ENCODE data around the gene CYB561. TPM values are rescaled to one million over a fixed set of nuclear protein-coding genes. Genes with fewer than 3 reads are reported as not detected.
"Not testable (repeated sequence)": the region's sequence is repeated elsewhere in the genome, so short reads cannot be mapped to it uniquely, and the experiment has no call there.

The CYB561 gene
- polyA plus RNA-seq, 3 donors, result 12.3 to 65.8 (median 16.0) TPM

- 69 to 81% (median 80%) methylated on average over 11 of the region's 11 CpGs for WGBS, 3 donors
- no peak overlapping the region for H3K27ac ChIP-seq (ENCODE audit: low read depth, low read length)
Measured at GRCh38 chr17:63480826-63481487, 34.9 kb upstream of the CYB561 start.

- 85 to 92% (median 89%) methylated on average over 21 of the region's 21 CpGs for WGBS, 3 donors
- H3K27ac ChIP-seq (ENCODE audit: low read depth, low read length), result no peak overlapping the region
Measured at GRCh38 chr17:63480192-63480784, 34.2 kb upstream of the CYB561 start.

- H3K27ac ChIP-seq (ENCODE audit: low read depth, low read length), result no peak overlapping the region
- WGBS, 3 donors, result 80 to 81% (median 81%) methylated on average over 17 of the region's 17 CpGs
Measured at GRCh38 chr17:63479495-63480184, 33.5 kb upstream of the CYB561 start.

- 42 to 47% (median 43%) methylated on average over 16 of the region's 16 CpGs for WGBS, 3 donors
Measured at GRCh38 chr17:63478814-63479494, 32.8 kb upstream of the CYB561 start.

GRCh38 chr17:63477480-63478440 lies 31.7 kb upstream of the CYB561 start:
- 11 to 18% (median 13%) methylated on average over 44 of the region's 44 CpGs for WGBS, 3 donors
- no peak overlapping the region for H3K27ac ChIP-seq (ENCODE audit: low read depth, low read length)

More at GRCh38 chr17:63478814-63479494, 32.8 kb upstream of the CYB561 start:
- H3K27ac ChIP-seq (ENCODE audit: low read depth, low read length), result no peak overlapping the region

GRCh38 chr17:63476854-63477479 lies 30.9 kb upstream of the CYB561 start, which contains the start of gene ACE:
TSS of gene ACE (plus strand) at chr17:63477061. CDS start at chr17:63477095, 34 bp downstream.
- no peak within 1 kb of the TSS for H3K27ac ChIP-seq (ENCODE audit: low read depth, low read length)
- WGBS, 3 donors, result 0 to 1% (median 1%) methylated on average over 52 to 78 of the region's 78 CpGs

- 1 to 17% (median 6%) methylated on average over 33 to 36 of the region's 36 CpGs for WGBS, 3 donors
- H3K27ac ChIP-seq (ENCODE audit: low read depth, low read length), result no peak overlapping the region
Measured at GRCh38 chr17:63476459-63476853, 30.4 kb upstream of the CYB561 start.

GRCh38 chr17:63475491-63476412 lies 29.6 kb upstream of the CYB561 start:
- H3K27ac ChIP-seq (ENCODE audit: low read depth, low read length), result no peak overlapping the region
- 76 to 77% (median 77%) methylated on average over 26 to 28 of the region's 28 CpGs for WGBS, 3 donors

- WGBS, 3 donors, result 60 to 62% (median 61%) methylated on average over 10 of the region's 10 CpGs
- H3K27ac ChIP-seq (ENCODE audit: low read depth, low read length), result no peak overlapping the region
Measured at GRCh38 chr17:63474586-63475460, 28.7 kb upstream of the CYB561 start.

- whole genome bisulfite sequencing, 3 donors, result 15 to 30% (median 30%) methylated on average over 3 of the region's 3 CpGs
- no peak overlapping the region for H3K27ac ChIP-seq (ENCODE audit: low read depth, low read length)
Measured at GRCh38 chr17:63474174-63474573, 28.1 kb upstream of the CYB561 start.

- WGBS, 3 donors, result 90 to 92% (median 91%) methylated on average over 6 of the region's 6 CpGs
- H3K27ac ChIP-seq (ENCODE audit: low read depth, low read length), result not testable (repeated sequence)
Measured at GRCh38 chr17:63468099-63468498, 22.0 kb upstream of the CYB561 start.

GRCh38 chr17:63464691-63465236 lies 18.7 kb upstream of the CYB561 start:
- 53 to 83% (median 72%) methylated on average over 4 of the region's 4 CpGs for WGBS, 3 donors
- H3K27ac ChIP-seq (ENCODE audit: low read depth, low read length), result no peak overlapping the region

GRCh38 chr17:63463771-63464170 lies 17.7 kb upstream of the CYB561 start:
- H3K27ac ChIP-seq (ENCODE audit: low read depth, low read length), result no peak overlapping the region
- 46 to 79% (median 54%) methylated on average over 3 of the region's 3 CpGs for WGBS, 3 donors

GRCh38 chr17:63460018-63460417 lies 13.9 kb upstream of the CYB561 start:
- no peak overlapping the region for H3K27ac ChIP-seq (ENCODE audit: low read depth, low read length)
- 75 to 83% (median 76%) methylated on average over 9 of the region's 9 CpGs for whole genome bisulfite sequencing, 3 donors

- WGBS, 3 donors, result 93 to 94% (median 93%) methylated on average over 4 of the region's 4 CpGs
- no peak overlapping the region for H3K27ac ChIP-seq (ENCODE audit: low read depth, low read length)
Measured at GRCh38 chr17:63458478-63458877, 12.4 kb upstream of the CYB561 start.
